Measurements from ENCODE around the gene DIABLO.

The DIABLO gene

DNA sequence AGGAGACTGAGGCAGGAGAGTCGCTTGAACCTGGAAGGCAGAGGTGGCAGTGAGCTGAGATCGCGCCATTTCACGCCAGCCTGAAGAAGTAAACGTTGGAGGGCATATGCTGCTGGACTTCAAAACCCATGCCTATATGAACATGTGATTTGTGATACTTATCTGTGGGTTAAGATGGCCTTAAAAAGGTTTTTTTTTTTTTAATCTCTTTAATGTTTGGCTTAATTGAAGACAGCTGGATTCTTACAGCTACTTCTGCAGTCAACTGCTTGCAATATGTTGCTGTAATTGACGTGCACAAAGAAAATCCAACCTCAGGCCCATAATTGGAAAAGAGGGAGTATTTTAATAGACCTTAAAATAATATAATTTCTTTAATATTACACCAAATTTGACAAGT lies 23.8 kb downstream of the DIABLO start:
- Histone ChIP-seq H3K36me3 (ENCODE audit: control insufficient read depth in 4 of 4, insufficient read depth in 4 of 4, low read length in 3 of 4) (peaks cover 0 to 5% (median 3%) of the 10 kb centered on the region in 4 experiments), H3K4me1 (ENCODE audit: control extremely low read depth in 1 of 4, control insufficient read depth in 4 of 4, insufficient read depth in 4 of 4, low read length in 3 of 4) (peaks cover 0 to 24% (median 16%) of the 10 kb centered on the region in 4 experiments), H3K27ac (ENCODE audit: insufficient read depth in 1 of 2, low read depth in 1 of 2, low read length in 2 of 2, poor library complexity in 1 of 2, severe bottlenecking in 2 of 2) (no peak overlapping the region), H3K9me3 (ENCODE audit: control extremely low read depth in 1 of 5, control insufficient read depth in 4 of 5, insufficient read depth in 2 of 5, low read depth in 1 of 5, low read length in 4 of 5) (no peaks in the 10 kb centered on the region), H3K27me3 (replicated peaks in 2 of 5; ENCODE audit: control insufficient read depth in 4 of 5, insufficient read depth in 5 of 5, low read length in 4 of 5) (peaks cover 8 to 60% (median 21%) of the 10 kb centered on the region in 5 experiments), H3K4me3 (ENCODE audit: control insufficient read depth in 1 of 7, extremely low read depth in 1 of 7, insufficient read depth in 4 of 7, low read depth in 2 of 7, low read length in 6 of 7) (no peak overlapping the region)
- CTCF ChIA-PET: interaction anchor here (1.1 to 2.1 kb wide), 3 partner anchors 9 to 12 kb away, joined by 3 to 6 read pairs (median 6); no protein-coding TSS in a partner anchor
- DNase-seq: no peak
- POLR2A ChIA-PET: interaction anchor here (1.1 kb wide), 1 partner anchor 15 kb away, joined by 3 read pairs; no protein-coding TSS in a partner anchor
- WGBS (ENCODE audit: insufficient coverage): no CpG with 5 or more reads among the region's 6 CpGs

DNA sequence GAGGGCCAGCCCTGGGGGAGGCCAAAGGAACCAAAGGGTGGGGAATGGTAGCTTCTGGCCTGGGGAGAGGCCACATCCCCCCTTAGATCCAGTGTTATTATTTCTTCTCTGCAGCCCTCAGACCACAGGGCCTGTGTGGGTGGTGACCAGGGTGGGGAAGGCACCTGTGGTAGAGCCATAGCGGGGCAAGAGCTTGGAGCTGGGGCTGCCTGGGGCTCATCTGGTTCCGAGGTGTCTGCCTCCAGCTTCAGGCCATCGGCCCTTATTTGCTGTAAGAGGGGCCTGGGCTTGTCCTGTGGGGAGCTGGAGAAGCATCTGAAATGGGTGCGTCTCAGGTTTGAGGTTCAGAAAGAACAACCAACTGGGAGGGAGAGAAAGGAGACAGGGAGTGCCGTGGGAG lies 24.5 kb downstream of the DIABLO start:
- DNase-seq: no peak
- ChIA-PET POLR2A (interaction anchor here (1.1 kb wide), 1 partner anchor 16 kb away, joined by 3 read pairs; no protein-coding TSS in a partner anchor), CTCF (interaction anchor here (1.1 to 2.1 kb wide), 3 partner anchors 8 to 11 kb away, joined by 3 to 6 read pairs (median 6); no protein-coding TSS in a partner anchor)
- Histone ChIP-seq H3K27ac (ENCODE audit: insufficient read depth in 1 of 2, low read depth in 1 of 2, low read length in 2 of 2, poor library complexity in 1 of 2, severe bottlenecking in 2 of 2) (no peak overlapping the region), H3K9me3 (ENCODE audit: control extremely low read depth in 1 of 5, control insufficient read depth in 4 of 5, insufficient read depth in 2 of 5, low read depth in 1 of 5, low read length in 4 of 5) (no peaks in the 10 kb centered on the region), H3K27me3 (replicated peaks in 2 of 5; ENCODE audit: control insufficient read depth in 4 of 5, insufficient read depth in 5 of 5, low read length in 4 of 5) (peaks cover 8 to 60% (median 21%) of the 10 kb centered on the region in 5 experiments), H3K4me1 (ENCODE audit: control extremely low read depth in 1 of 4, control insufficient read depth in 4 of 4, insufficient read depth in 4 of 4, low read length in 3 of 4) (peaks cover 0 to 24% (median 16%) of the 10 kb centered on the region in 4 experiments), H3K4me3 (ENCODE audit: control insufficient read depth in 1 of 7, extremely low read depth in 1 of 7, insufficient read depth in 4 of 7, low read depth in 2 of 7, low read length in 6 of 7) (no peak overlapping the region), H3K36me3 (ENCODE audit: control insufficient read depth in 4 of 4, insufficient read depth in 4 of 4, low read length in 3 of 4) (no peaks in the 10 kb centered on the region)
- WGBS (ENCODE audit: insufficient coverage): 94% methylated on average over 4 of the region's 5 CpGs

DNA sequence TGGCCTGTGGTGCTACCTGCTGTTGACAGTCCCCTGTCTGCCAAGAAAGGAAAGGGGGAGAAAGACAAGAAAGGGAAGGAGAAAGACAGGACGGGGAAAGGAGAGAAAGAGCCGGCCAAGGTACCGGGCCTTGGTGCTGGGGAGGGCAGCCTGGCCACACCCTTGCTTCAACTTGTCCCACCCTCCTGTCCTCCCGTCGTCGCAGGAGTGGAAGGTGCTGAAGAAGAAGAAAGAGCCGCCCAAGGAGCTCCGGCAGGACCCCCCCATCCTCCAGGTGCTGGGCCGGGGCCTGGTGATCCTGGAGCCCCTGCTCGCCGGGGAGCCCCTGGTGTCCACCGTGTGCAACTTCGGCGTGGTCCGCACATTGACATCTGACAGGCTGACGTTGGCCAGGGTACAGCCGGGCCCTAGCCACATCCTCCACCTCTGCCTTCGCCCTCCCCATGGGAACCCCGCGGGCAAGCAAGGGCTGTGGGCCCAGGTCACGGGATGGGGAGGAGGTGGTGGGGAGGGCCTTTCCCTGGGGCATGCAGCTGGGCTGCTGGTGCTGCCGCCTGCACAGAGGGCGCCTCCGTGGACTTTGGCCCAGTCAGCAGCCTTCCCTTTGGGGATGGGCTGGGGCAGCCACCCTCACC lies 25.2 kb downstream of the DIABLO start:
- WGBS (ENCODE audit: insufficient coverage): 90% methylated on average over 9 of the region's 24 CpGs
- Histone ChIP-seq H3K4me3 (ENCODE audit: control insufficient read depth in 1 of 7, extremely low read depth in 1 of 7, insufficient read depth in 4 of 7, low read depth in 2 of 7, low read length in 6 of 7) (no peak overlapping the region), H3K27me3 (replicated peaks in 2 of 5; ENCODE audit: control insufficient read depth in 4 of 5, insufficient read depth in 5 of 5, low read length in 4 of 5) (peaks cover 8 to 54% (median 21%) of the 10 kb centered on the region in 5 experiments), H3K9me3 (ENCODE audit: control extremely low read depth in 1 of 5, control insufficient read depth in 4 of 5, insufficient read depth in 2 of 5, low read depth in 1 of 5, low read length in 4 of 5) (no peaks in the 10 kb centered on the region), H3K27ac (ENCODE audit: insufficient read depth in 1 of 2, low read depth in 1 of 2, low read length in 2 of 2, poor library complexity in 1 of 2, severe bottlenecking in 2 of 2) (no peak overlapping the region), H3K36me3 (ENCODE audit: control insufficient read depth in 4 of 4, insufficient read depth in 4 of 4, low read length in 3 of 4) (no peaks in the 10 kb centered on the region), H3K4me1 (ENCODE audit: control extremely low read depth in 1 of 4, control insufficient read depth in 4 of 4, insufficient read depth in 4 of 4, low read length in 3 of 4) (peaks cover 0 to 24% (median 16%) of the 10 kb centered on the region in 4 experiments)
- DNase-seq: peak in 1 of 3 donors; percentile 11
- POLR2A ChIA-PET: no interaction called here
- CTCF ChIA-PET: interaction anchor here (1.1 to 2.1 kb wide), 2 partner anchors 9 to 11 kb away, joined by 3 to 6 read pairs; no protein-coding TSS in a partner anchor

DNA sequence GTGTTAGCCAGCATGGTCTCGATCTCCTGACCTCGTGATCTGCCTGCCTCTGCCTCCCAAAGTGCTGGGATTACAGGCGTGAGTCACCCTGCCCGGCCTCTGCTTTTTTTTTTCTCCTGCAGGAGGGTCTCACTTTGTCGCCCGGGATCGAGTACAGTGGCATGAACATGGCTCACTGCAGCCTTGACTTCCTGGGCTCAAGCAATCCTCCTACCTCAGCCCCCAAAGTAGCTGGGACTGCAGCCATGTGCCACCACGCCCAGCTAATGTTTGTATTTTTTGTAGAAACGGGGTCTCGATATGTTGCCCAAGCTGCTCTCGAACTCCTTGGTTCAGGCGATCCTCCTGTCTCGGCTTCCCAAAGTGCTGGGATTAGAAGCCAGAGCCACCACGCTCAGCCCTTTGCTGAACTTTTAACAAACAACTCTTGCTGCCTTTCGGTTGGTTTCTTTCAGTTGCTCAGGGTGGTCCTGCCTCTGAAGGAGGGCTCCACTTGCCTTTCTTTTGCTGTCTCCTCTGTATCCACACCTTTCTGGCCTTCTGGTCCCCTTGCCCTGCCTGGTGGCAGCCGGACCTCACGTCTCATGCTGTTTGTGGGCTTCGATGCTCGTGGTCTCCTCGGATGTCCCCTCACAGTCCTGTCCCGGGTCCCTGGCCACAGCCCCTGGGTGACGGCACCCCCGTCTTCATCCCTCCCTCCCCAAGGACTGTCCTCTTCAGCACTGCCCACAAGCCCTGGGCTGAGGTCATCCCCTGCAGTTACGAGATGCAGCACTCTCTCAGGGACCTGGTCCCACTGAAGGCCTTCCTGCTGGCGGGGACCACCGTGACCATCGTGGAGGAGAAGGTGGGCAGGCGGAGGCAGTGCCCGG lies 26.1 kb downstream of the DIABLO start:
- Histone ChIP-seq H3K27ac (ENCODE audit: insufficient read depth in 1 of 2, low read depth in 1 of 2, low read length in 2 of 2, poor library complexity in 1 of 2, severe bottlenecking in 2 of 2) (no peak overlapping the region), H3K36me3 (ENCODE audit: control insufficient read depth in 4 of 4, insufficient read depth in 4 of 4, low read length in 3 of 4) (no peaks in the 10 kb centered on the region), H3K4me1 (ENCODE audit: control extremely low read depth in 1 of 4, control insufficient read depth in 4 of 4, insufficient read depth in 4 of 4, low read length in 3 of 4) (peaks cover 0 to 18% (median 15%) of the 10 kb centered on the region in 4 experiments), H3K9me3 (ENCODE audit: control extremely low read depth in 1 of 5, control insufficient read depth in 4 of 5, insufficient read depth in 2 of 5, low read depth in 1 of 5, low read length in 4 of 5) (peaks cover 0 to 3% (median 0%) of the 10 kb centered on the region in 5 experiments), H3K27me3 (replicated peaks in 2 of 5; ENCODE audit: control insufficient read depth in 4 of 5, insufficient read depth in 5 of 5, low read length in 4 of 5) (peaks cover 6 to 44% (median 14%) of the 10 kb centered on the region in 5 experiments), H3K4me3 (ENCODE audit: control insufficient read depth in 1 of 7, extremely low read depth in 1 of 7, insufficient read depth in 4 of 7, low read depth in 2 of 7, low read length in 6 of 7) (no peak overlapping the region)
- ChIA-PET POLR2A (no interaction called here), CTCF (no interaction called here)
- 97% methylated on average over 27 of the region's 29 CpGs for WGBS (ENCODE audit: insufficient coverage)
- DNase-seq: no peak

DNA sequence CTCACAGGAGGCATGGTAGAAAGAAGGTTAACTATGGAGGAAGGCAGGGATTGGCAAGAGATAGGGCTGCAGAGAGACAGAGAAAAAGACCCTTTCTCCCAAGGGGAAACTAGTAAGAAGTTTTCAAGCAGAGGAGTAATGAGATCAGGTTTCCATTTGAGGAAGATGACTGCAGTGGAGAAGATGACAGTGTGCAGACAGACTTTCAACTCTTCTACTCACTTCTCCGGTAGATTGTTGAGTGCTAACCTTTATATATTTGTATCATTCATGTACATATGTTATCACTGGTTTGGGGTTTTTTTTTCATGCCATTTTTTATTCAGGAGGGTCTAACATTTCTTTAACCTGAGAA lies 28.3 kb downstream of the DIABLO start:
- ChIA-PET POLR2A (no interaction called here), CTCF (interaction anchor here (0.6 kb wide), 1 partner anchor 15 kb away, joined by 3 read pairs; the partner anchor contains the start of gene LRRC43)
- Histone ChIP-seq H3K27ac (ENCODE audit: insufficient read depth in 1 of 2, low read depth in 1 of 2, low read length in 2 of 2, poor library complexity in 1 of 2, severe bottlenecking in 2 of 2) (peak overlapping the region in 1 of 2 experiments; percentile 72), H3K4me1 (ENCODE audit: control extremely low read depth in 1 of 4, control insufficient read depth in 4 of 4, insufficient read depth in 4 of 4, low read length in 3 of 4) (no peaks in the 10 kb centered on the region), H3K27me3 (replicated peaks in 2 of 5; ENCODE audit: control insufficient read depth in 4 of 5, insufficient read depth in 5 of 5, low read length in 4 of 5) (peaks cover 6 to 23% (median 10%) of the 10 kb centered on the region in 5 experiments), H3K4me3 (ENCODE audit: control insufficient read depth in 1 of 7, extremely low read depth in 1 of 7, insufficient read depth in 4 of 7, low read depth in 2 of 7, low read length in 6 of 7) (no peak overlapping the region), H3K36me3 (ENCODE audit: control insufficient read depth in 4 of 4, insufficient read depth in 4 of 4, low read length in 3 of 4) (no peaks in the 10 kb centered on the region), H3K9me3 (ENCODE audit: control extremely low read depth in 1 of 5, control insufficient read depth in 4 of 5, insufficient read depth in 2 of 5, low read depth in 1 of 5, low read length in 4 of 5) (peaks cover 0 to 3% (median 0%) of the 10 kb centered on the region in 5 experiments)
- DNase-seq: no peak
- no CpG with 5 or more reads among the region's 1 CpG for WGBS (ENCODE audit: insufficient coverage)

DNA sequence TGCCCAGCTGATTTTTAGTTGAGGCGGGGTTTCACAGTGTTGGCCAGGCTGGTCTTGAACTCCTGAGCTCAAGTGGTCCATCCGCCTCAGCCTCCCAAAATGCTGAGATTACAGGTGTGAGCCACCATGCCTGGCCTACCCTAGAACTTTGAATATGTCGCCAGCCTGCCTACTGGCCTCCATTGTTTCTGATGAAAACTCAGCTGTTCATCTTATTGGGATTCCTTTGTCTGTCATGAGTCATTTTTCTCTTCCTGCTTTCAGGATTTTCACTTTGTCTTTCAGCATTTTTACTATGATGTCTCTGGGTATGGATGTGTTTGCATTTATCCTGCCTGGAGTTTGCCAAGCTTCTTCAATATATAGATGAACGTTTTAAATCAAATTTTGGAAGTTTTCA lies 30.4 kb downstream of the DIABLO start:
- Histone ChIP-seq H3K4me1 (ENCODE audit: control extremely low read depth in 1 of 4, control insufficient read depth in 4 of 4, insufficient read depth in 4 of 4, low read length in 3 of 4) (no peaks in the 10 kb centered on the region), H3K36me3 (ENCODE audit: control insufficient read depth in 4 of 4, insufficient read depth in 4 of 4, low read length in 3 of 4) (no peaks in the 10 kb centered on the region), H3K27me3 (replicated peaks in 2 of 5; ENCODE audit: control insufficient read depth in 4 of 5, insufficient read depth in 5 of 5, low read length in 4 of 5) (peaks cover 0 to 4% (median 0%) of the 10 kb centered on the region in 5 experiments), H3K27ac (ENCODE audit: insufficient read depth in 1 of 2, low read depth in 1 of 2, low read length in 2 of 2, poor library complexity in 1 of 2, severe bottlenecking in 2 of 2) (no peak overlapping the region), H3K9me3 (ENCODE audit: control extremely low read depth in 1 of 5, control insufficient read depth in 4 of 5, insufficient read depth in 2 of 5, low read depth in 1 of 5, low read length in 4 of 5) (peaks cover 0 to 3% (median 0%) of the 10 kb centered on the region in 5 experiments), H3K4me3 (ENCODE audit: control insufficient read depth in 1 of 7, extremely low read depth in 1 of 7, insufficient read depth in 4 of 7, low read depth in 2 of 7, low read length in 6 of 7) (no peak overlapping the region)
- ChIA-PET CTCF (interaction anchor here (0.7 to 1.2 kb wide), 5 partner anchors 25 to 69 kb away, joined by 3 to 4 read pairs (median 3); no protein-coding TSS in a partner anchor), POLR2A (no interaction called here)
- WGBS (ENCODE audit: insufficient coverage): 100% methylated on average over 3 of the region's 4 CpGs
- no peak for DNase-seq
